HEK293 (cell line): Measurements from ENCODE around the gene C1orf174.
A peak's percentile ranks its signal among the peaks of the same experiment; 100 is the strongest.

Experiments used
- AEBP2 ChIP-seq: fragments of 450-650 bp; formaldehyde crosslinking; IDR thresholded peaks from 2 replicates; pipeline ENCODE4 v1.5.1; 2016; ENCODE audit warnings: missing biosample characterization, missing genetic modification characterization, borderline replicate concordance
- ELK4 ChIP-seq: IDR thresholded peaks from 2 replicates; pipeline ENCODE4 v1.6.1; 2011; ENCODE audit warnings: mild to moderate bottlenecking, low read depth, low read length, borderline replicate concordance
- GLI2 ChIP-seq: fragments of 450-650 bp; formaldehyde crosslinking; IDR thresholded peaks from 2 replicates; pipeline ENCODE4; 2017; ENCODE audit warnings: missing biosample characterization, missing genetic modification characterization, low read depth, borderline replicate concordance
- GLI4 ChIP-seq: fragments of 450-650 bp; formaldehyde crosslinking; IDR thresholded peaks from 2 replicates; pipeline ENCODE4 v1.5.1; 2016; ENCODE audit warnings: missing biosample characterization, missing genetic modification characterization
- HOXA7 ChIP-seq: sonication (generic); formaldehyde crosslinking; IDR thresholded peaks from 2 replicates; pipeline ENCODE4 v1.8.1; 2022; ENCODE audit warnings: missing genetic modification reagents, borderline replicate concordance
- OSR2 ChIP-seq: fragments of 450-650 bp; formaldehyde crosslinking; IDR thresholded peaks from 2 replicates; pipeline ENCODE4 v1.5.1; 2016; ENCODE audit warnings: missing biosample characterization, missing genetic modification characterization
- OVOL3 ChIP-seq: fragments of 450-650 bp; formaldehyde crosslinking; IDR thresholded peaks from 2 replicates; pipeline ENCODE4 v1.5.1; 2016; ENCODE audit warnings: missing biosample characterization, missing genetic modification characterization
- SALL2 ChIP-seq: fragments of 450-650 bp; formaldehyde crosslinking; IDR thresholded peaks from 2 replicates; pipeline ENCODE4 v1.5.0; 2017; ENCODE audit warnings: missing biosample characterization, mild to moderate bottlenecking, missing genetic modification characterization, borderline replicate concordance
- SCRT1 ChIP-seq: fragments of 450-650 bp; formaldehyde crosslinking; IDR thresholded peaks from 2 replicates; pipeline ENCODE4 v1.5.1; 2016; ENCODE audit warnings: missing biosample characterization, missing genetic modification characterization, borderline replicate concordance
- SP7 ChIP-seq: fragments of 450-650 bp; formaldehyde crosslinking; IDR thresholded peaks from 2 replicates; pipeline ENCODE4 v1.5.1; 2016; ENCODE audit warnings: missing biosample characterization, missing genetic modification characterization
- ZBTB11 ChIP-seq: fragments of 450-650 bp; formaldehyde crosslinking; conservative IDR thresholded peaks from 2 replicates; pipeline ENCODE4 v1.5.1; 2016; ENCODE audit warnings: low read depth, missing biosample characterization, missing genetic modification characterization
- ZBTB17 ChIP-seq: fragments of 450-650 bp; formaldehyde crosslinking; IDR thresholded peaks from 2 replicates; pipeline ENCODE4 v1.5.1; 2016; ENCODE audit warnings: missing biosample characterization, missing genetic modification characterization
- ZBTB20 ChIP-seq: fragments of 450-650 bp; formaldehyde crosslinking; IDR thresholded peaks from 2 replicates; pipeline ENCODE4 v1.5.1; 2016; ENCODE audit warnings: missing biosample characterization, missing genetic modification characterization
- ZBTB26 ChIP-seq: fragments of 450-650 bp; formaldehyde crosslinking; optimal IDR thresholded peaks from 2 replicates; pipeline ENCODE3; 2016; ENCODE audit warnings: missing biosample characterization, mild to moderate bottlenecking, missing genetic modification characterization
- ZBTB48 ChIP-seq: fragments of 450-650 bp; formaldehyde crosslinking; IDR thresholded peaks from 2 replicates; pipeline ENCODE4 v1.5.1; 2016; ENCODE audit warnings: missing biosample characterization, missing genetic modification characterization
- ZBTB7A ChIP-seq: fragments of 450-650 bp; formaldehyde crosslinking; IDR thresholded peaks from 2 replicates; pipeline ENCODE4 v1.5.1; 2016; ENCODE audit warnings: low read depth, missing biosample characterization, missing genetic modification characterization
- ZFP37 ChIP-seq: fragments of 450-650 bp; formaldehyde crosslinking; IDR thresholded peaks from 2 replicates; pipeline ENCODE4 v1.5.1; 2016; ENCODE audit warnings: missing biosample characterization, missing genetic modification characterization
- ZNF10 ChIP-seq: fragments of 450-650 bp; formaldehyde crosslinking; IDR thresholded peaks from 2 replicates; pipeline ENCODE4 v1.5.1; 2017; ENCODE audit warnings: missing biosample characterization, missing genetic modification characterization
- ZNF121 ChIP-seq: fragments of 450-650 bp; formaldehyde crosslinking; IDR thresholded peaks from 2 replicates; pipeline ENCODE4 v1.5.1; 2016; ENCODE audit warnings: missing biosample characterization, missing genetic modification characterization
- ZNF175 ChIP-seq: fragments of 450-650 bp; formaldehyde crosslinking; IDR thresholded peaks from 2 replicates; pipeline ENCODE4 v1.5.1; 2016; ENCODE audit warnings: missing biosample characterization, missing genetic modification characterization
- ZNF184 ChIP-seq: fragments of 450-650 bp; IDR thresholded peaks from 2 replicates; pipeline ENCODE4 v1.5.1; 2018; ENCODE audit warnings: missing biosample characterization, mild to moderate bottlenecking, missing genetic modification characterization
- ZNF202 ChIP-seq: fragments of 450-650 bp; formaldehyde crosslinking; IDR thresholded peaks from 2 replicates; pipeline ENCODE4 v1.5.1; 2016; ENCODE audit warnings: missing biosample characterization, missing genetic modification characterization, borderline replicate concordance
- ZNF223 ChIP-seq: fragments of 450-650 bp; formaldehyde crosslinking; IDR thresholded peaks from 2 replicates; pipeline ENCODE4 v1.5.1; 2016; ENCODE audit warnings: missing biosample characterization, missing genetic modification characterization
- ZNF394 ChIP-seq: fragments of 450-650 bp; formaldehyde crosslinking; IDR thresholded peaks from 2 replicates; pipeline ENCODE4 v1.5.1; 2016; ENCODE audit warnings: missing biosample characterization, missing genetic modification characterization, mild to moderate bottlenecking, moderate library complexity, borderline replicate concordance
- ZNF404 ChIP-seq: fragments of 450-650 bp; formaldehyde crosslinking; IDR thresholded peaks from 2 replicates; pipeline ENCODE4 v1.5.1; 2017; ENCODE audit warnings: missing biosample characterization, missing genetic modification characterization
- ZNF629 ChIP-seq: fragments of 450-650 bp; formaldehyde crosslinking; IDR thresholded peaks from 2 replicates; pipeline ENCODE4 v1.5.1; 2017; ENCODE audit warnings: missing biosample characterization, missing genetic modification characterization
- ZNF645 ChIP-seq: fragments of 450-650 bp; formaldehyde crosslinking; IDR thresholded peaks from 2 replicates; pipeline ENCODE4; 2016; ENCODE audit warnings: missing biosample characterization, missing genetic modification characterization
- ZNF707 ChIP-seq: fragments of 450-650 bp; formaldehyde crosslinking; IDR thresholded peaks from 2 replicates; pipeline ENCODE4 v1.5.1; 2016; ENCODE audit warnings: missing biosample characterization, missing genetic modification characterization
- ZNF785 ChIP-seq: fragments of 450-650 bp; formaldehyde crosslinking; IDR thresholded peaks from 2 replicates; pipeline ENCODE4 v1.5.1; 2016; ENCODE audit warnings: missing biosample characterization, missing genetic modification characterization
- ZNF791 ChIP-seq: fragments of 450-650 bp; formaldehyde crosslinking; IDR thresholded peaks from 2 replicates; pipeline ENCODE4 v1.5.1; 2016; ENCODE audit warnings: missing biosample characterization, missing genetic modification characterization
- ZNF837 ChIP-seq: fragments of 450-650 bp; formaldehyde crosslinking; IDR thresholded peaks from 2 replicates; pipeline ENCODE4 v1.5.1; 2016; ENCODE audit warnings: missing biosample characterization, missing genetic modification characterization
- ZSCAN16 ChIP-seq: fragments of 450-650 bp; formaldehyde crosslinking; IDR thresholded peaks from 2 replicates; pipeline ENCODE4 v1.5.1; 2016; ENCODE audit warnings: missing biosample characterization, missing genetic modification characterization
- ZSCAN23 ChIP-seq: fragments of 450-650 bp; formaldehyde crosslinking; IDR thresholded peaks from 2 replicates; pipeline ENCODE4 v1.5.1; 2016; ENCODE audit warnings: missing biosample characterization, missing genetic modification characterization

The C1orf174 gene

GRCh38 chr1:3900150-3900968 is at the start of gene C1orf174 (continued):
- TF ChIP-seq ZNF645 (no peak), ZBTB20 (tag by site-specific recombination) (peak; percentile 79; the same call in 1 of the 2 replicates), GLI4 (tag by site-specific recombination) (no peak), ZNF404 (tag by site-specific recombination) (no peak), ELK4 (no peak), ZBTB11 (tag by site-specific recombination) (peak; percentile 83; the same call in 1 of the 2 replicates), OVOL3 (tag by site-specific recombination) (peak; percentile 54), ZNF394 (tag by site-specific recombination) (peak; percentile 67; the same call in 1 of the 2 replicates), ZNF791 (tag by site-specific recombination) (no peak), ZNF223 (tag by site-specific recombination) (no peak), ZBTB48 (tag by site-specific recombination) (no peak), ZNF175 (tag by site-specific recombination) (no peak), ZSCAN16 (tag by site-specific recombination) (no peak), SP7 (0 out of 2 replicates have a peak, but pooled peaks have one; percentile 16), AEBP2 (no peak), OSR2 (tag by site-specific recombination) (0 out of 2 replicates have a peak, but pooled peaks have one; percentile 27), HOXA7 (no peak), ZBTB17 (peak; percentile 76; the same call in 1 of the 2 replicates), ZBTB26 (tag by site-specific recombination) (peak; percentile 87), ZNF785 (tag by site-specific recombination) (no peak), ZNF10 (tag by site-specific recombination) (no peak), GLI2 (tag by site-specific recombination) (no peak), ZNF837 (no peak), ZNF707 (no peak), ZNF121 (tag by site-specific recombination) (no peak), ZFP37 (no peak), ZBTB7A (tag by site-specific recombination) (peak; percentile 99), SCRT1 (tag by site-specific recombination) (peak; percentile 95), ZSCAN23 (no peak), ZNF629 (tag by site-specific recombination) (peak; percentile 69), ZNF202 (tag by site-specific recombination) (no peak), SALL2 (tag by site-specific recombination) (no peak), ZNF184 (tag by site-specific recombination) (no peak)
